ENCODE data around the gene COMTD1.
"Not testable (repeated sequence)": the region's sequence is repeated elsewhere in the genome, so short reads cannot be mapped to it uniquely, and the experiment has no call there.

Gene COMTD1

DNA sequence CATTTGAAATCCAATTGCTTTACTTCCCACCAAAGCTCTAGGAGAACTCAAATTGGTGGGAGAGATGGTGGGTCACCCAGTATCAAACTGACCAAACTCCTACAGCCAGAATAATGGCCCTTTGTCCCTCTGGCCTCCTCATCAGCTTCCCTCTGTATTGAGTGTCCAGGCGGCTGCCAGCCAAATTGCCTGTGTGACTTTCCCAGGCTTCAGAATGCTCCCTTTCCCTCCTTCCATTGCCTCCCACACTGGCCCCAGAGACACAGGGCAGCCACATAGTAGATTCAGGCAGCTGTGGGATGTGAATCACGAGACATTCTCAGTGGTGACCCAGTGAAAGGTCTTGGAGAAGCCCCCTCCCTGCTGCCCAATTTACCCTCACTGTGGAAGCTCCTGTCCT is 37.9 kb downstream of the COMTD1 start:
- TF ChIP-seq, protein P1, sequence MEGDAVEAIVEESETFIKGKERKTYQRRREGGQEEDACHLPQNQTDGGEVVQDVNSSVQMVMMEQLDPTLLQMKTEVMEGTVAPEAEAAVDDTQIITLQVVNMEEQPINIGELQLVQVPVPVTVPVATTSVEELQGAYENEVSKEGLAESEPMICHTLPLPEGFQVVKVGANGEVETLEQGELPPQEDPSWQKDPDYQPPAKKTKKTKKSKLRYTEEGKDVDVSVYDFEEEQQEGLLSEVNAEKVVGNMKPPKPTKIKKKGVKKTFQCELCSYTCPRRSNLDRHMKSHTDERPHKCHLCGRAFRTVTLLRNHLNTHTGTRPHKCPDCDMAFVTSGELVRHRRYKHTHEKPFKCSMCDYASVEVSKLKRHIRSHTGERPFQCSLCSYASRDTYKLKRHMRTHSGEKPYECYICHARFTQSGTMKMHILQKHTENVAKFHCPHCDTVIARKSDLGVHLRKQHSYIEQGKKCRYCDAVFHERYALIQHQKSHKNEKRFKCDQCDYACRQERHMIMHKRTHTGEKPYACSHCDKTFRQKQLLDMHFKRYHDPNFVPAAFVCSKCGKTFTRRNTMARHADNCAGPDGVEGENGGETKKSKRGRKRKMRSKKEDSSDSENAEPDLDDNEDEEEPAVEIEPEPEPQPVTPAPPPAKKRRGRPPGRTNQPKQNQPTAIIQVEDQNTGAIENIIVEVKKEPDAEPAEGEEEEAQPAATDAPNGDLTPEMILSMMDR (IDR thresholded peaks at IDR 0.05) = no peak
- H3K79me2 ChIP-seq = peaks cover 9% of the 10 kb centered on the region

DNA sequence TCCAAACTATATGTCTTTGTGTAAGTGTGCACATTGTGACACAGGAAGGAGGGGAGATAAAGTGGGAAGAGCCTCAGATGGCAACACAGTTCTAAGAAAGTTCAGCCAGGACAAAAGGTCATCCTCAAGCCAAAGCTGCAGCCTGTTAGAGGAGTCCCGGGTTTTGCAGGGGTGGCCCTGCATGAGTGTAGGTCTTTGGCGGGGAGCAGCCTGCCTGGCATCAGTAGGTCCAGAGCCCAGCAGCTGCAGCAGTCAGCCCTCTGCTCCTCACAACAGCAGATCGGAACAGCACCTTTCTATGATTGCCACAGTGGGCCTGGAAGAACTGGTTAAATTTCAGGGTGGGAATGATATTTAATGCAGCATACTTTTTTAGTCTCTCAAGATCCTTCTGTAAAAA is 38.7 kb downstream of the COMTD1 start:
- TF ChIP-seq, protein P1 (IDR thresholded peaks at IDR 0.05) = no peak
- H3K4me3 ChIP-seq (ENCODE audit: low read depth, low read length) = no peak overlapping the region

More for the DNA sequence above, 37.9 kb downstream of the COMTD1 start:
- no peak overlapping the region for H3K4me2 ChIP-seq (ENCODE audit: low read length)
- H3K4me1 ChIP-seq = no peaks in the 10 kb centered on the region
- no peak overlapping the region for H3K4me3 ChIP-seq (ENCODE audit: low read depth, low read length)
- H3K27ac ChIP-seq = no peak overlapping the region
- H3K9me3 ChIP-seq (ENCODE audit: control insufficient read depth, low read length) = no peaks in the 10 kb centered on the region
- no peak overlapping the region for H2AFZ ChIP-seq
- no peaks in the 10 kb centered on the region for H3K36me3 ChIP-seq (ENCODE audit: control insufficient read depth, insufficient read depth, low read length)
- H3K9ac ChIP-seq = no peak overlapping the region
- H3K27me3 ChIP-seq (ENCODE audit: control insufficient read depth, insufficient read depth, low read length) = no peaks in the 10 kb centered on the region

DNA sequence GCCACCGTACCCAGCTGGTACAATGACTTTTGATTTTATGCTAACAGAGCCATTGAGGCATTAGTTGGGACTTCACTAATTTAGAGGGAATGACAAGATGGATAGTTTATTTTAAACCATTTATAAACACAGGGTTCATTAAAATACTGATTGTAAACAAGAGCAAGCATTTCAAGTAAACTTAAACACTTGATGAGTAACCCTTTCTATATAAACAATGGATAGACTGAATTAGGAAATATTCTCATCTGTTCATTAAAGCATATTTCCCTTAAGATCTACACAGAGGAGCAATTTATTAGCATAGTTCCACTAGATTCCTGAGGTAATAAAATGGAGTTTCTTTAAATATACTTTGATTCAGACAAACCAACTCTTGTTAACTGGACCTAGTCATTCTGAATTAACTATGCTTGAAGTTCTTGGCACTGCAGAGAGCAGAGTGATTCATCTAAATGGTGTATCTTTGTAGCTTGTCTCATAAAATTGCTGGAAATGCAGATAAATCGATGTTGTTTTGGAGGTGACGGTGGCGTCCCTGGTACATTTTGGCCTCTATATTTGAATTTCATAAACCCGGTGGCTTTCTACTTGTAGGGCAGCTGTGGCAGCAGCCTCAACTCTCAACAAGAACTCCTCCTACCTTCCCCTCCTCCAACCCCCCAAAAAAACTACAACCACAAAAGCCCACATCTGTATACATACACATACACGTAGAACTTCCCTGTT is 40.6 kb downstream of the COMTD1 start:
- H3K36me3 ChIP-seq (ENCODE audit: control insufficient read depth, insufficient read depth, low read length) = no peaks in the 10 kb centered on the region
- H3K79me2 ChIP-seq = peaks cover 10% of the 10 kb centered on the region
- TF ChIP-seq, protein P1 (IDR thresholded peaks at IDR 0.05) = no peak
- H3K4me3 ChIP-seq (ENCODE audit: low read depth, low read length) = no peak overlapping the region
- no peak overlapping the region for H3K9ac ChIP-seq
- H2AFZ ChIP-seq = no peak overlapping the region
- H3K27me3 ChIP-seq (ENCODE audit: control insufficient read depth, insufficient read depth, low read length) = no peaks in the 10 kb centered on the region
- no peaks in the 10 kb centered on the region for H3K4me1 ChIP-seq
- H3K4me2 ChIP-seq (ENCODE audit: low read length) = no peak overlapping the region
- no peak overlapping the region for H3K27ac ChIP-seq
- no peaks in the 10 kb centered on the region for H3K9me3 ChIP-seq (ENCODE audit: control insufficient read depth, low read length)

More for the DNA sequence above, 38.7 kb downstream of the COMTD1 start:
- Histone ChIP-seq H3K4me1 (no peaks in the 10 kb centered on the region), H3K4me2 (ENCODE audit: low read length) (no peak overlapping the region), H2AFZ (no peak overlapping the region), H3K79me2 (peaks cover 7% of the 10 kb centered on the region), H3K9ac (no peak overlapping the region), H3K9me3 (ENCODE audit: control insufficient read depth, low read length) (no peaks in the 10 kb centered on the region), H3K27me3 (ENCODE audit: control insufficient read depth, insufficient read depth, low read length) (no peaks in the 10 kb centered on the region), H3K27ac (no peak overlapping the region), H3K36me3 (ENCODE audit: control insufficient read depth, insufficient read depth, low read length) (no peaks in the 10 kb centered on the region)

DNA sequence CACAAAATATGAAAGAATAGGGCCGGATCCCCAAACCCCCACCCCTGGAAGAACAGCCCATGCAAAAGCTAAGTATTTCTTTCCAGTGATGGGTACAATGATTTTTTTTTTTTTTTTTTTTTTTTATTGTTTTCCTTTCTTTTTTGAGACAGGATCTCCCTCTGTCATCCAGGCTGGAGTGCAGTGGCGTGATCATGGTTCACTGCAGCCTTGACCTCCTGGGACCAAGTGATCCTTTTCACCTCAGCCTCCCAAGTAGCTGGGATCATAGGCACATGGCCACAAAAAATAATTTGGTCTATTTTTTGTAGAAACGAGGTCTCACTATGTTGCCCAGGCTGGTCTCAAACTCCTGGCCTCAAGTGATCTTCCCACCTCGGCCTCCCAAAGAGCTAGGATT is 41.1 kb downstream of the COMTD1 start:
- not testable (repeated sequence) for H3K27ac ChIP-seq; H3K9ac ChIP-seq; H3K36me3 ChIP-seq (ENCODE audit: control insufficient read depth, insufficient read depth, low read length); H3K4me3 ChIP-seq (ENCODE audit: low read depth, low read length); H3K9me3 ChIP-seq (ENCODE audit: control insufficient read depth, low read length); H3K27me3 ChIP-seq (ENCODE audit: control insufficient read depth, insufficient read depth, low read length); H2AFZ ChIP-seq; H3K4me2 ChIP-seq (ENCODE audit: low read length); H3K4me1 ChIP-seq
- H3K79me2 ChIP-seq = peaks cover 10% of the 10 kb centered on the region

DNA sequence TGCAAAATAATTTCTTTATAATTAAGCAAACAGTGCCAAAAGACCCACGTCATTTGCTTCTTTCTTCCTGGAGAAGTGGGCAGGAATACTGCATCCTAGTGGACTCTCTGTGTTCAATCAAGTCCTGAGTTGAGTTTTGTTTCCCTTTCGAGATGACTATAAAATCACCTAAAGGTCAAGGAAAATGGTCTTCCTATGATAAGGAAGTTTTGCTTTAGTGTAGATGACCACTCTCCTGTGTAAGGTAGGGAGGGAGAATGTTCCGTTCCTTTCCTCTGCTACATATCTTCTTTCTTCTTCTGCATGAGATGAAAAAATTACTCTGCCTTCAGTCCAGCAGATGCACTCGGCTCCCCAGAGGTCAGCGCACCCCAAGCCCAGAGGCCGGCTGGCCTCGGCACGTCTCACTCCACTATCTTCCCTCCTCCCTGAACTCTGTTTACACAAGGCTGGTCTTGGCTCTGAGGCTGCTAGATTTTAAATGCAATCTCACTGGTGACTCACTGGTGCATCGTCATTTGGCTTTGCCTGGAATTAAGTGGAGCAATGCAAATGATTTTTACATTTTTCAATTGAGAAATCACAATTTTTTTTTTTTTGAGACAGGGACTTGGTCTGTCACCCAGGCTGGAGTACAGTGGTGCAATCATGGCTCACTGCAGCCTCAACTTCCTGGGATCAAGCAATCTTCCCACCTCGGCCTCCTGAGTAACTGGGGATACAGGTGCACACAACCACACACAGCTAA is 43.8 kb downstream of the COMTD1 start:
- Histone ChIP-seq H3K27me3 (ENCODE audit: control insufficient read depth, insufficient read depth, low read length) (no peaks in the 10 kb centered on the region), H3K27ac (no peak overlapping the region), H2AFZ (no peak overlapping the region), H3K4me3 (ENCODE audit: low read depth, low read length) (no peak overlapping the region), H3K4me2 (ENCODE audit: low read length) (no peak overlapping the region), H3K4me1 (no peaks in the 10 kb centered on the region), H3K9ac (no peak overlapping the region), H3K36me3 (ENCODE audit: control insufficient read depth, insufficient read depth, low read length) (no peaks in the 10 kb centered on the region), H3K9me3 (ENCODE audit: control insufficient read depth, low read length) (no peaks in the 10 kb centered on the region), H3K79me2 (peaks cover 10% of the 10 kb centered on the region)
- TF ChIP-seq, protein P1 (IDR thresholded peaks at IDR 0.05) = no peak

Data from parathyroid adenoma (tissue), 2 donors.